Neural progenitor cell (in vitro differentiated cells): ENCODE results near the gene NGRN. TPM values are rescaled to one million over a fixed set of nuclear protein-coding genes. Genes with fewer than 3 reads are reported as not detected.

Experiments used
- DNase-seq: peaks from one replicate; pipeline ENCODE4 v3.0.0-alpha.2; 2016; ENCODE audit warnings: low spot score
- H2AFZ ChIP-seq: fragments of 200-600 bp; sonication (generic); replicated peaks from 2 replicates; pipeline ENCODE4 v1.6.1; 2016; ENCODE audit warnings: antibody characterized with exemption
- H3F3A ChIP-seq: fragments of 200-600 bp; sonication (generic); 2 replicates; pipeline ENCODE4 v1.6.1; 2016; ENCODE audit warnings: antibody characterized with exemption, low read depth
- H3K27ac ChIP-seq: fragments of 200-600 bp; sonication (generic); 2 replicates; pipeline ENCODE4 v1.5.1; 2016; ENCODE audit warnings: mild to moderate bottlenecking
- H3K27me3 ChIP-seq: fragments of 200-600 bp; sonication (generic); 2 replicates; pipeline ENCODE4 v1.6.1; 2016; ENCODE audit warnings: mild to moderate bottlenecking, moderate library complexity
- H3K36me3 ChIP-seq: fragments of 200-600 bp; sonication (generic); 2 replicates; pipeline ENCODE4 v1.5.1; 2016
- H3K4me1 ChIP-seq: fragments of 200-600 bp; sonication (generic); 2 replicates; pipeline ENCODE4 v1.6.1; 2016; ENCODE audit warnings: mixed run types
- H3K4me2 ChIP-seq: fragments of 200-600 bp; sonication (generic); 2 replicates; pipeline ENCODE4 v1.6.1; 2016
- H3K4me3 ChIP-seq: fragments of 200-600 bp; sonication (generic); 2 replicates; pipeline ENCODE4 v1.5.1; 2016
- H3K79me2 ChIP-seq: fragments of 200-600 bp; sonication (generic); 2 replicates; pipeline ENCODE4 v1.6.1; 2016; ENCODE audit warnings: low read depth
- H3K9ac ChIP-seq: fragments of 200-600 bp; sonication (generic); 2 replicates; pipeline ENCODE4 v1.6.1; 2016
- H3K9me3 ChIP-seq: fragments of 200-600 bp; sonication (generic); 2 replicates; pipeline ENCODE4 v1.5.1; 2016; ENCODE audit warnings: low read depth
- H4K20me1 ChIP-seq: fragments of 200-600 bp; sonication (generic); 2 replicates; pipeline ENCODE4 v1.6.1; 2016; ENCODE audit warnings: low read depth
- H3K27ac Mint-ChIP-seq: 3 replicates; pipeline ENCODE4 v1.8.0; 2021; ENCODE audit warnings: mixed read lengths
- H3K27me3 Mint-ChIP-seq: 2 replicates; pipeline ENCODE4 v1.8.0; 2022; ENCODE audit warnings: low read depth, mild to moderate bottlenecking, inconsistent platforms, moderate library complexity, mixed read lengths; ENCODE audit not compliant: insufficient read depth
- H3K36me3 Mint-ChIP-seq: 3 replicates; pipeline ENCODE4 v1.8.0; 2021; ENCODE audit warnings: mixed read lengths
- H3K4me1 Mint-ChIP-seq: 3 replicates; pipeline ENCODE4 v1.8.0; 2021; ENCODE audit warnings: mixed read lengths
- H3K4me3 Mint-ChIP-seq: 3 replicates; pipeline ENCODE4 v1.8.0; 2021; ENCODE audit warnings: mild to moderate bottlenecking, moderate library complexity, mixed read lengths
- H3K9me3 Mint-ChIP-seq: 3 replicates; pipeline ENCODE4 v1.8.0; 2020; ENCODE audit warnings: mixed read lengths
- CTCF ChIP-seq: fragments of 200-600 bp; sonication (generic); IDR thresholded peaks from 2 replicates; pipeline ENCODE4 v1.5.1; 2017; ENCODE audit warnings: antibody characterized with exemption, mild to moderate bottlenecking
- EZH2 ChIP-seq: fragments of 200-600 bp; sonication (generic); IDR thresholded peaks from 2 replicates; pipeline ENCODE4 v1.6.1; 2017; ENCODE audit warnings: antibody characterized with exemption, mild to moderate bottlenecking, moderate library complexity
- EZH2phosphoT487 ChIP-seq: fragments of 200-600 bp; sonication (generic); IDR thresholded peaks from 2 replicates; pipeline ENCODE4 v1.6.1; 2017; ENCODE audit warnings: antibody characterized with exemption
- total RNA-seq: library from RNA; depleted of rRNA; stranded (reverse); fragments of >200 nt; gene quantifications from 2 replicates; pipeline ENCODE4 v1.2.3, GENCODE V29; 2015; ENCODE audit warnings: low replicate concordance

The NGRN gene
- total RNA-seq, 1 donor from 2014 or later: 47.8 TPM

- Histone ChIP-seq H3K36me3 (no peaks in the 10 kb centered on the region), H3K4me3 (no peak overlapping the region), H3K79me2 (no peaks in the 10 kb centered on the region), H4K20me1 (peaks cover 3% of the 10 kb centered on the region), H3K9ac (no peak overlapping the region), H3K27ac (no peak overlapping the region), H3K27me3 (peaks cover 10% of the 10 kb centered on the region), H3K4me1 (no peaks in the 10 kb centered on the region), H3F3A (no peaks in the 10 kb centered on the region), H2AFZ (no peak overlapping the region), H3K9me3 (no peaks in the 10 kb centered on the region), H3K4me2 (no peak overlapping the region)
- Mint-ChIP-seq H3K27ac (no peak overlapping the region), H3K4me1 (peaks cover 7% of the 10 kb centered on the region), H3K27me3 (peaks cover 3% of the 10 kb centered on the region), H3K36me3 (peaks cover 16% of the 10 kb centered on the region), H3K4me3 (no peak overlapping the region), H3K9me3 (no peaks in the 10 kb centered on the region)
- no peak for TF ChIP-seq CTCF
- TF ChIP-seq EZH2: no peak
- TF ChIP-seq EZH2phosphoT487: no peak
- no peak for DNase-seq
Measured at GRCh38 chr15:90227816-90228772, 37.4 kb upstream of the NGRN start.

- peaks cover 16% of the 10 kb centered on the region for H3K36me3 Mint-ChIP-seq
- Histone ChIP-seq H3K4me2 (no peak overlapping the region), H3K36me3 (no peaks in the 10 kb centered on the region), H3K27ac (no peak overlapping the region), H2AFZ (no peak overlapping the region), H3K9ac (no peak overlapping the region), H3K4me3 (no peak overlapping the region), H4K20me1 (peaks cover 7% of the 10 kb centered on the region), H3K79me2 (no peaks in the 10 kb centered on the region), H3K9me3 (no peaks in the 10 kb centered on the region), H3K4me1 (no peaks in the 10 kb centered on the region), H3K27me3 (peaks cover 11% of the 10 kb centered on the region), H3F3A (peaks cover 6% of the 10 kb centered on the region)
- no peak for DNase-seq
- no peak overlapping the region for H3K27ac Mint-ChIP-seq
- H3K9me3 Mint-ChIP-seq: no peaks in the 10 kb centered on the region
- H3K4me1 Mint-ChIP-seq: peaks cover 8% of the 10 kb centered on the region
- H3K27me3 Mint-ChIP-seq: peaks cover 3% of the 10 kb centered on the region
- no peak overlapping the region for H3K4me3 Mint-ChIP-seq
- no peak for TF ChIP-seq CTCF
- no peak for TF ChIP-seq EZH2
- no peak for TF ChIP-seq EZH2phosphoT487
Measured at GRCh38 chr15:90228960-90229359, 36.5 kb upstream of the NGRN start.

GRCh38 chr15:90230071-90230494, 35.4 kb upstream of the NGRN start:
- no peaks in the 10 kb centered on the region for H3K9me3 ChIP-seq
- no peak for DNase-seq
- peaks cover 6% of the 10 kb centered on the region for H3F3A ChIP-seq
- no peak overlapping the region for H3K9ac ChIP-seq
- H3K4me3 ChIP-seq: no peak overlapping the region
- no peaks in the 10 kb centered on the region for H3K36me3 ChIP-seq
- Mint-ChIP-seq H3K36me3 (peaks cover 12% of the 10 kb centered on the region), H3K4me1 (peaks cover 16% of the 10 kb centered on the region), H3K27me3 (peaks cover 3% of the 10 kb centered on the region), H3K9me3 (no peaks in the 10 kb centered on the region), H3K27ac (no peak overlapping the region), H3K4me3 (no peak overlapping the region)
- H3K79me2 ChIP-seq: no peaks in the 10 kb centered on the region
- peaks cover 7% of the 10 kb centered on the region for H4K20me1 ChIP-seq
- no peaks in the 10 kb centered on the region for H3K4me1 ChIP-seq
- no peak overlapping the region for H3K27ac ChIP-seq
- no peak overlapping the region for H2AFZ ChIP-seq
- TF ChIP-seq EZH2phosphoT487 (no peak), EZH2 (no peak), CTCF (no peak)
- H3K4me2 ChIP-seq: no peak overlapping the region
- peaks cover 11% of the 10 kb centered on the region for H3K27me3 ChIP-seq
